MM.1S (cell line): ENCODE measurements around the gene NUFIP2.

Experiments
- DNase-seq: peaks from one replicate; pipeline ENCODE4 v3.0.0-alpha.2; 2015
- H2AFZ ChIP-seq: fragments of 300-600 bp; sonication (generic); 2 replicates; pipeline ENCODE4 v1.6.0; 2016; ENCODE audit warnings: antibody characterized with exemption, low read length
- H3F3A ChIP-seq: fragments of 300-600 bp; sonication (generic); 2 replicates; pipeline ENCODE4 v1.6.1; 2016; ENCODE audit warnings: mild to moderate bottlenecking, antibody characterized with exemption, low read length, moderate library complexity, mixed read lengths; ENCODE audit not compliant: insufficient read depth
- H3K27ac ChIP-seq: fragments of 300-600 bp; sonication (generic); 2 replicates; pipeline ENCODE4 v1.5.1; 2016; ENCODE audit warnings: mild to moderate bottlenecking, low read length
- H3K27me3 ChIP-seq: fragments of 300-600 bp; sonication (generic); replicated peaks from 2 replicates; pipeline ENCODE4 v1.6.0; 2016; ENCODE audit warnings: low read length; ENCODE audit not compliant: insufficient read depth
- H3K36me3 ChIP-seq: fragments of 300-600 bp; sonication (generic); replicated peaks from 2 replicates; pipeline ENCODE4 v1.6.1; 2016; ENCODE audit warnings: mild to moderate bottlenecking, low read length, mixed read lengths; ENCODE audit not compliant: insufficient read depth
- H3K4me1 ChIP-seq: fragments of 300-600 bp; sonication (generic); 2 replicates; pipeline ENCODE4 v1.6.1; 2016; ENCODE audit warnings: low read length, mixed read lengths
- H3K4me2 ChIP-seq: fragments of 300-600 bp; sonication (generic); 2 replicates; pipeline ENCODE4 v1.6.0; 2016; ENCODE audit warnings: low read depth, low read length
- H3K4me3 ChIP-seq: fragments of 300-600 bp; sonication (generic); 2 replicates; pipeline ENCODE4 v1.5.1; 2016; ENCODE audit warnings: low read length, mixed read lengths
- H3K79me2 ChIP-seq: fragments of 300-600 bp; sonication (generic); 2 replicates; pipeline ENCODE4 v1.6.1; 2016; ENCODE audit warnings: mixed run types, low read length, mixed read lengths
- H3K9ac ChIP-seq: fragments of 300-600 bp; sonication (generic); 2 replicates; pipeline ENCODE4 v1.6.1; 2016; ENCODE audit warnings: low read length, mixed read lengths
- H3K9me2 ChIP-seq: fragments of 300-600 bp; sonication (generic); replicated peaks from 2 replicates; pipeline ENCODE4 v1.6.1; 2016; ENCODE audit warnings: mild to moderate bottlenecking, low read length, mixed read lengths; ENCODE audit not compliant: insufficient read depth
- H3K9me3 ChIP-seq: fragments of 300-600 bp; sonication (generic); replicated peaks from 2 replicates; pipeline ENCODE4 v1.6.1; 2016; ENCODE audit warnings: mild to moderate bottlenecking, low read length, mixed read lengths; ENCODE audit not compliant: insufficient read depth
- H4K20me1 ChIP-seq: fragments of 300-600 bp; sonication (generic); 2 replicates; pipeline ENCODE4 v1.6.1; 2016; ENCODE audit warnings: mild to moderate bottlenecking, low read length, moderate library complexity, mixed read lengths; ENCODE audit not compliant: insufficient read depth
- EZH2 ChIP-seq: fragments of 300-600 bp; sonication (generic); optimal IDR thresholded peaks from 2 replicates; pipeline ENCODE3; 2017; ENCODE audit warnings: low read depth, mild to moderate bottlenecking, antibody characterized with exemption, low read length, mixed read lengths
- EZH2phosphoT487 ChIP-seq: fragments of 300-600 bp; sonication (generic); IDR thresholded peaks from 2 replicates; pipeline ENCODE4 v1.6.1; 2018; ENCODE audit warnings: antibody characterized with exemption, low read length
- TF ChIP-seq, protein P1 (sequence below): fragments of 300-600 bp; sonication (generic); IDR thresholded peaks from 2 replicates; pipeline ENCODE4 v1.5.1; 2016; ENCODE audit warnings: antibody characterized with exemption, low read length, mixed read lengths

The NUFIP2 gene

DNA sequence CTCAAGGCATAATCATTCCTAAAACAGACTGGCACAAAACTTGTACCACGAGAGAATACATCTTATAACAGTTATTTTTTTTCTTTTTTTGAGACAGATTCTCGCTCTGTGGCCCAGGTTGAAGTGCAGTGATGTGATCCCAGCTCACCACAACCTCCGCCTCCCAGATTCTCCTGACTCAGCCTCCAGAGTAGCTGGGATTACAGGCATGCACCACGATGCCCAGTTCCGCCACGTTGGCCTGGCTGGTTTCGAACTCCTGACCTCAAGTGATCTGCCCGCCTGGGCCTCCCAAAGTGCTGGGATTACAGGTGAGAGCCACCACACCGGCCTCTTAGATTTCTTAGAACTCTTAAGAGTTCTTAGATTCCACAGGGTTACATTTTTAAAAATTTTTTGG is 4.1 kb downstream of the NUFIP2 start:
- Histone ChIP-seq H3K9me3 (no peaks in the 10 kb centered on the region), H3K27me3 (no peaks in the 10 kb centered on the region), H3K4me2 (peak overlapping the region; percentile 37; the same call in 1 of the 2 replicates), H4K20me1 (peaks cover 66% of the 10 kb centered on the region), H3K36me3 (peaks cover 20% of the 10 kb centered on the region), H3F3A (peaks cover 27% of the 10 kb centered on the region), H3K79me2 (peaks cover 88% of the 10 kb centered on the region), H3K4me1 (peaks cover 11% of the 10 kb centered on the region; the same call in 1 of the 2 replicates), H3K9ac (no peak overlapping the region), H3K9me2 (no peaks in the 10 kb centered on the region), H2AFZ (no peak overlapping the region), H3K4me3 (no peak overlapping the region), H3K27ac (no peak overlapping the region)
- no peak for DNase-seq
- TF ChIP-seq EZH2phosphoT487 (no peak), EZH2 (no peak)
- TF ChIP-seq, protein P1, sequence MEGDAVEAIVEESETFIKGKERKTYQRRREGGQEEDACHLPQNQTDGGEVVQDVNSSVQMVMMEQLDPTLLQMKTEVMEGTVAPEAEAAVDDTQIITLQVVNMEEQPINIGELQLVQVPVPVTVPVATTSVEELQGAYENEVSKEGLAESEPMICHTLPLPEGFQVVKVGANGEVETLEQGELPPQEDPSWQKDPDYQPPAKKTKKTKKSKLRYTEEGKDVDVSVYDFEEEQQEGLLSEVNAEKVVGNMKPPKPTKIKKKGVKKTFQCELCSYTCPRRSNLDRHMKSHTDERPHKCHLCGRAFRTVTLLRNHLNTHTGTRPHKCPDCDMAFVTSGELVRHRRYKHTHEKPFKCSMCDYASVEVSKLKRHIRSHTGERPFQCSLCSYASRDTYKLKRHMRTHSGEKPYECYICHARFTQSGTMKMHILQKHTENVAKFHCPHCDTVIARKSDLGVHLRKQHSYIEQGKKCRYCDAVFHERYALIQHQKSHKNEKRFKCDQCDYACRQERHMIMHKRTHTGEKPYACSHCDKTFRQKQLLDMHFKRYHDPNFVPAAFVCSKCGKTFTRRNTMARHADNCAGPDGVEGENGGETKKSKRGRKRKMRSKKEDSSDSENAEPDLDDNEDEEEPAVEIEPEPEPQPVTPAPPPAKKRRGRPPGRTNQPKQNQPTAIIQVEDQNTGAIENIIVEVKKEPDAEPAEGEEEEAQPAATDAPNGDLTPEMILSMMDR = no peak

DNA sequence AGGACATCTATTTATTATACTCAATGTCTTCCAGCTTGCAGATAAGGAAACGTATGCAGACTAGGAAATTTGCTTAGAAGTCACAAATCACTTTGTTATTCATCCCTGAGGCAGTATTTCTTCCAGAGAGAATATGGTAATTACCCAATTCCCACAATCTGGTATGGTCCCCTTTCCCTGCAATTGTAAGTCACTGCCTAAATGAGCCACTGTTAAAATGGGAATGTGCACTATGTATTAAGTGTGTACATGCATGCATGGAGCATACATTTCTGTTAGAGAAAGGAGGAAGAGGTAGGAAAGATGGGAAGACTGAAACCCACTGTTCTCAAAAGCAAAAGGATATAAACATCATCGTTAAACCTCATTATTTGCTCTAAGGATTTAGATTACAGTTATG is 10.0 kb downstream of the NUFIP2 start:
- H3K4me1 ChIP-seq = 0 out of 2 replicates have a peak, but pooled peaks cover 4% of the 10 kb centered on the region
- peaks cover 100% of the 10 kb centered on the region for H3K79me2 ChIP-seq
- DNase-seq = no peak
- H2AFZ ChIP-seq = no peak overlapping the region
- TF ChIP-seq, protein P1 = no peak
- no peak for TF ChIP-seq EZH2
- no peak for TF ChIP-seq EZH2phosphoT487
- H3K27ac ChIP-seq = no peak overlapping the region
- H3K4me3 ChIP-seq = no peak overlapping the region
- no peaks in the 10 kb centered on the region for H3K27me3 ChIP-seq
- peaks cover 28% of the 10 kb centered on the region for H3K36me3 ChIP-seq
- no peaks in the 10 kb centered on the region for H3K9me3 ChIP-seq
- H3K9ac ChIP-seq = no peak overlapping the region
- H3K4me2 ChIP-seq = no peak overlapping the region
- H3K9me2 ChIP-seq = no peaks in the 10 kb centered on the region
- peaks cover 84% of the 10 kb centered on the region for H4K20me1 ChIP-seq
- no peaks in the 10 kb centered on the region for H3F3A ChIP-seq

DNA sequence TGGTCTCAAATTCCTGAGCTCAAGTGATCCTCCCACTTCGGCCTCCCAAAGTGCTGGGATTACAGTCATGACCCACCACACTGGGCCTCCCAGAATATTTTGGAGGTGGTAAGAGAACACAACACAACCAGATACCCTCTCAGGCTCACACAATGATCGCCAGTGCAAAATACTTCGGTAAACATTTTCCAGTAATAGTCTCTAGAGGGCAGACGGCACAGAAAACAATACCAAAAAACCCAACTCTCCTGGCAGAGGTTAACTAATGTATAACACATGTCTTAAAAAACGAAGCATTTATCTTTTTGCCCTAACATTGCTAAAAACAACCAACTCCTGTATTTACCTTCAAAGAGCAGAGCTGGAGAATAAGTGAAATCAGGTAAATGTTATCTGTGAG is 10.5 kb downstream of the NUFIP2 start:
- Histone ChIP-seq H4K20me1 (peaks cover 84% of the 10 kb centered on the region), H3K9me3 (no peaks in the 10 kb centered on the region), H3K27ac (no peak overlapping the region), H3K4me3 (no peak overlapping the region), H2AFZ (no peak overlapping the region), H3K27me3 (no peaks in the 10 kb centered on the region), H3F3A (no peaks in the 10 kb centered on the region), H3K9ac (no peak overlapping the region), H3K79me2 (peaks cover 100% of the 10 kb centered on the region), H3K36me3 (peaks cover 28% of the 10 kb centered on the region), H3K9me2 (no peaks in the 10 kb centered on the region), H3K4me2 (no peak overlapping the region), H3K4me1 (peaks cover 5% of the 10 kb centered on the region; the same call in 1 of the 2 replicates)
- TF ChIP-seq, protein P1 = no peak
- TF ChIP-seq EZH2phosphoT487 (no peak), EZH2 (no peak)
- no peak for DNase-seq
